ENCODE results near the gene HORMAD2. TPM values are rescaled to one million over a fixed set of nuclear protein-coding genes. Genes with fewer than 3 reads are reported as not detected.

HORMAD2 gene
- total and polyA plus RNA-seq, 7 experiments from 2014 or later: 0.34 TPM; not detected in 6

DNA sequence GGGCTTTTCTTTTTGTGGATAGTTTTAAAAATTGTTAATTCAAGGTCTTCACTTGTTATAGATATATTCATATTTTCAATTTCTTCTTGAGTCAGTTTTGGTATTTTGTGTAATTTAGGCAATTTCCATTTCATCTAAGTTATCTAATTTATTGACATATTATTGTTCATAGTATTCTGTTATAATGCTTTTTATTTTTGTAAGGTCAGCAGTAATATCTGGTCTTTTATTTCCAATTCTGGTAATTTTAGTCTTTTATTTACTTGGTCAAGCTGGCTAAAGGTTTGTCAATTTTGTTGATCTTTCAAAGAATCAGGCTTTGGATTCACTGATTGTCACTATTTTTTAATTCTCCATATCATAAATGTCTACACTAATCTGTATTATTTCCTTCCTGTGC, 60.1 kb downstream of the HORMAD2 start:
- H3K36me3 Mint-ChIP-seq: peaks cover 5 to 36% (median 9%) of the 10 kb centered on the region in 5 donors
- no peaks in the 10 kb centered on the region for H3K4me1 ChIP-seq (ENCODE audit: control insufficient read depth in 2 of 2, insufficient read depth in 2 of 2, low read length in 2 of 2)
- no peak for DNase-seq
- H3K27me3 ChIP-seq (ENCODE audit: control insufficient read depth in 2 of 2, insufficient read depth in 2 of 2, low read length in 2 of 2): no peaks in the 10 kb centered on the region
- H3K4me3 Mint-ChIP-seq: no peak overlapping the region
- H3K27ac ChIP-seq (ENCODE audit: low read depth, low read length): no peak overlapping the region
- no peak for ATAC-seq
- H3K27ac Mint-ChIP-seq: no peak overlapping the region
- peaks cover 0 to 10% (median 0%) of the 10 kb centered on the region in 5 donors for H3K27me3 Mint-ChIP-seq
- intact Hi-C loops (cut with micrococcal nuclease): no loop called here
- ChIA-PET CTCF (no interaction called here), POLR2A (no interaction called here)
- H3K4me1 Mint-ChIP-seq: peaks cover 0 to 13% (median 0%) of the 10 kb centered on the region in 7 donors
- H3K4me3 ChIP-seq (ENCODE audit: low read length): no peak overlapping the region
- peaks cover 0 to 20% (median 5%) of the 10 kb centered on the region in 3 experiments for H3K9me3 ChIP-seq (ENCODE audit: control insufficient read depth in 2 of 3, low read length in 3 of 3)
- H3K9me3 Mint-ChIP-seq: peaks cover 0 to 33% (median 20%) of the 10 kb centered on the region in 11 donors
- H3K36me3 ChIP-seq (ENCODE audit: control insufficient read depth in 2 of 3, insufficient read depth in 3 of 3, low read length in 3 of 3): no peaks in the 10 kb centered on the region

- Mint-ChIP-seq H3K27ac (no peak overlapping the region), H3K9me3 (peaks cover 0 to 32% (median 20%) of the 10 kb centered on the region in 11 donors), H3K4me3 (no peak overlapping the region), H3K27me3 (peaks cover 0 to 16% (median 0%) of the 10 kb centered on the region in 5 donors), H3K36me3 (peaks cover 5 to 34% (median 9%) of the 10 kb centered on the region in 5 donors), H3K4me1 (peaks cover 0 to 8% (median 0%) of the 10 kb centered on the region in 7 donors)
- H3K36me3 ChIP-seq (ENCODE audit: control insufficient read depth in 2 of 3, insufficient read depth in 3 of 3, low read length in 3 of 3): no peaks in the 10 kb centered on the region
- ChIA-PET POLR2A (no interaction called here), CTCF (no interaction called here)
- H3K9me3 ChIP-seq (ENCODE audit: control insufficient read depth in 2 of 3, low read length in 3 of 3): peaks cover 0 to 20% (median 5%) of the 10 kb centered on the region in 3 experiments
- no peaks in the 10 kb centered on the region for H3K4me1 ChIP-seq (ENCODE audit: control insufficient read depth in 2 of 2, insufficient read depth in 2 of 2, low read length in 2 of 2)
- ATAC-seq: no peak
- no peak overlapping the region for H3K4me3 ChIP-seq (ENCODE audit: low read length)
- H3K27me3 ChIP-seq (ENCODE audit: control insufficient read depth in 2 of 2, insufficient read depth in 2 of 2, low read length in 2 of 2): no peaks in the 10 kb centered on the region
- no peak overlapping the region for H3K27ac ChIP-seq (ENCODE audit: low read depth, low read length)
- intact Hi-C loops (cut with micrococcal nuclease): no loop called here
- no peak for DNase-seq
Observed at GRCh38 chr22:30143265-30143664, 63.0 kb downstream of the HORMAD2 start.

- no peak overlapping the region for H3K4me3 Mint-ChIP-seq
- POLR2A ChIA-PET: no interaction called here
- peaks cover 0 to 33% (median 20%) of the 10 kb centered on the region in 11 donors for H3K9me3 Mint-ChIP-seq
- intact Hi-C loops (cut with micrococcal nuclease): no loop called here
- Histone ChIP-seq H3K36me3 (ENCODE audit: control insufficient read depth in 2 of 3, insufficient read depth in 3 of 3, low read length in 3 of 3) (no peaks in the 10 kb centered on the region), H3K9me3 (ENCODE audit: control insufficient read depth in 2 of 3, low read length in 3 of 3) (peaks cover 0 to 20% (median 5%) of the 10 kb centered on the region in 3 experiments), H3K4me3 (ENCODE audit: low read length) (no peak overlapping the region), H3K27ac (ENCODE audit: low read depth, low read length) (no peak overlapping the region), H3K4me1 (ENCODE audit: control insufficient read depth in 2 of 2, insufficient read depth in 2 of 2, low read length in 2 of 2) (no peaks in the 10 kb centered on the region), H3K27me3 (ENCODE audit: control insufficient read depth in 2 of 2, insufficient read depth in 2 of 2, low read length in 2 of 2) (no peaks in the 10 kb centered on the region)
- peaks cover 0 to 8% (median 0%) of the 10 kb centered on the region in 7 donors for H3K4me1 Mint-ChIP-seq
- no peak for ATAC-seq
- H3K27me3 Mint-ChIP-seq: peaks cover 0 to 16% (median 0%) of the 10 kb centered on the region in 5 donors
- H3K27ac Mint-ChIP-seq: no peak overlapping the region
- DNase-seq: no peak
- CTCF ChIA-PET: no interaction called here
- peaks cover 5 to 37% (median 9%) of the 10 kb centered on the region in 5 donors for H3K36me3 Mint-ChIP-seq
Observed at GRCh38 chr22:30144391-30144790, 64.1 kb downstream of the HORMAD2 start.

- Mint-ChIP-seq H3K36me3 (peaks cover 0 to 21% (median 0%) of the 10 kb centered on the region in 5 donors), H3K4me1 (peaks cover 0 to 14% (median 0%) of the 10 kb centered on the region in 7 donors), H3K27me3 (peaks cover 0 to 8% (median 0%) of the 10 kb centered on the region in 5 donors), H3K27ac (no peak overlapping the region), H3K9me3 (peaks cover 0 to 11% (median 0%) of the 10 kb centered on the region in 11 donors), H3K4me3 (no peak overlapping the region)
- no peaks in the 10 kb centered on the region for H3K9me3 ChIP-seq (ENCODE audit: control insufficient read depth in 2 of 3, low read length in 3 of 3)
- H3K27me3 ChIP-seq (ENCODE audit: control insufficient read depth in 2 of 2, insufficient read depth in 2 of 2, low read length in 2 of 2): no peaks in the 10 kb centered on the region
- no peak overlapping the region for H3K4me3 ChIP-seq (ENCODE audit: low read length)
- DNase-seq (no peak), ATAC-seq (no peak)
- intact Hi-C loops (cut with micrococcal nuclease): no loop called here
- ChIA-PET POLR2A (no interaction called here), CTCF (no interaction called here)
- H3K4me1 ChIP-seq (ENCODE audit: control insufficient read depth in 2 of 2, insufficient read depth in 2 of 2, low read length in 2 of 2): no peaks in the 10 kb centered on the region
- no peak overlapping the region for H3K27ac ChIP-seq (ENCODE audit: low read depth, low read length)
- H3K36me3 ChIP-seq (ENCODE audit: control insufficient read depth in 2 of 3, insufficient read depth in 3 of 3, low read length in 3 of 3): no peaks in the 10 kb centered on the region
Observed at GRCh38 chr22:30150212-30150611, 69.9 kb downstream of the HORMAD2 start.

GRCh38 chr22:30158277-30158676, 78.0 kb downstream of the HORMAD2 start:
- no peak for DNase-seq
- POLR2A ChIA-PET: no interaction called here
- Mint-ChIP-seq H3K27me3 (peaks cover 0 to 7% (median 0%) of the 10 kb centered on the region in 5 donors), H3K36me3 (peaks cover 0 to 18% (median 3%) of the 10 kb centered on the region in 5 donors), H3K27ac (peak overlapping the region in 1 of 9 donors; percentile 89), H3K4me3 (peak overlapping the region in 1 of 10 donors; percentile 61), H3K9me3 (no peaks in the 10 kb centered on the region), H3K4me1 (peaks cover 0 to 46% (median 6%) of the 10 kb centered on the region in 7 donors)
- Histone ChIP-seq H3K4me1 (ENCODE audit: control insufficient read depth in 2 of 2, insufficient read depth in 2 of 2, low read length in 2 of 2) (no peaks in the 10 kb centered on the region), H3K27me3 (ENCODE audit: control insufficient read depth in 2 of 2, insufficient read depth in 2 of 2, low read length in 2 of 2) (no peaks in the 10 kb centered on the region), H3K4me3 (ENCODE audit: low read length) (no peak overlapping the region), H3K9me3 (ENCODE audit: control insufficient read depth in 2 of 3, low read length in 3 of 3) (no peaks in the 10 kb centered on the region), H3K27ac (ENCODE audit: low read depth, low read length) (no peak overlapping the region), H3K36me3 (ENCODE audit: control insufficient read depth in 2 of 3, insufficient read depth in 3 of 3, low read length in 3 of 3) (no peaks in the 10 kb centered on the region)
- CTCF ChIA-PET: interaction anchor here (0.6 kb wide), 1 partner anchor 1310 kb away, joined by 3 read pairs; no protein-coding TSS in a partner anchor
- intact Hi-C loops (cut with micrococcal nuclease): no loop called here
- no peak for ATAC-seq

DNA sequence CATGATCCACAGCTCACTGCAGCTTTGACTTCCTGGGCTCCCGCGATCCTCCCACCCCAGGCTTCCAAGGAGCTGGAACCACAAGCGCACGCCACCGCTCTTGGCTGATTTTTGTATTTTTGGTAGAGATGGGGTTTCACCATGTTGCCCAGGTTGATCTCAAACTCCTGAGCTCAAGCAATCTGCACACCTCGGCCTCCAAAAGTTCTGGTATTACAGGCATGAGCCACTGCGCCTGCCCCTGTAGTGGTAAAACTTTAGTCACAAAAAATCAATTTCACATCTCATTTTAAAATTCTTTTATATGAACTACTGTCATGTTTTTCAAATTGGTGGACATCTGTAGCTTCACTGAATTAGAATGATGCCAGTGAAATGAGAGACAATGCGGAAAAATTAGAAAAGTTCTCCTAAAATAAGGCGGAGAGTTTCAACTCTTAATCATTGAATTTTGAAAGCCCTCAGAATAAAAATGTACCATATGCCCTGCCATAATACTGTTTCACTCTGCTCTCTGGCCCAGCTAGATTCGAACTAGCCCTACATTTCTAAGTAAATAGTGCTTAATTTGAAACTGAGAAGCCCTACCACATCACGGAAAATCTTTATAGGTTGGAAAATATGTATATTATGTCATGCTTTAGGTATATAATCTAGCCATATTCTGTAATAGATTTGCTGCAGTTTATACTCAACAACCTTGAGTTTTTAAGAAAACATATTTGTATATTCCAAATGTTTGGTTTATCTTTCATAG, 78.7 kb downstream of the HORMAD2 start:
- peaks cover 0 to 2% (median 0%) of the 10 kb centered on the region in 11 donors for H3K9me3 Mint-ChIP-seq
- Histone ChIP-seq H3K36me3 (ENCODE audit: control insufficient read depth in 2 of 3, insufficient read depth in 3 of 3, low read length in 3 of 3) (no peaks in the 10 kb centered on the region), H3K4me3 (ENCODE audit: low read length) (no peak overlapping the region), H3K27me3 (ENCODE audit: control insufficient read depth in 2 of 2, insufficient read depth in 2 of 2, low read length in 2 of 2) (no peaks in the 10 kb centered on the region), H3K9me3 (ENCODE audit: control insufficient read depth in 2 of 3, low read length in 3 of 3) (no peaks in the 10 kb centered on the region), H3K27ac (ENCODE audit: low read depth, low read length) (no peak overlapping the region), H3K4me1 (ENCODE audit: control insufficient read depth in 2 of 2, insufficient read depth in 2 of 2, low read length in 2 of 2) (no peaks in the 10 kb centered on the region)
- ChIA-PET CTCF (interaction anchor here (1.3 kb wide), 1 partner anchor 19 kb away, joined by 4 read pairs; no protein-coding TSS in a partner anchor), POLR2A (no interaction called here)
- ATAC-seq: no peak
- peaks cover 0 to 20% (median 3%) of the 10 kb centered on the region in 5 donors for H3K36me3 Mint-ChIP-seq
- peaks cover 0 to 7% (median 0%) of the 10 kb centered on the region in 5 donors for H3K27me3 Mint-ChIP-seq
- intact Hi-C loops (cut with micrococcal nuclease): no loop called here
- peak overlapping the region in 1 of 10 donors; percentile 61 for H3K4me3 Mint-ChIP-seq
- no peak for DNase-seq
- peaks cover 0 to 50% (median 6%) of the 10 kb centered on the region in 7 donors for H3K4me1 Mint-ChIP-seq
- H3K27ac Mint-ChIP-seq: peak overlapping the region in 1 of 9 donors; percentile 89
